Measurements from ENCODE around the gene PRICKLE1.

Gene PRICKLE1

DNA sequence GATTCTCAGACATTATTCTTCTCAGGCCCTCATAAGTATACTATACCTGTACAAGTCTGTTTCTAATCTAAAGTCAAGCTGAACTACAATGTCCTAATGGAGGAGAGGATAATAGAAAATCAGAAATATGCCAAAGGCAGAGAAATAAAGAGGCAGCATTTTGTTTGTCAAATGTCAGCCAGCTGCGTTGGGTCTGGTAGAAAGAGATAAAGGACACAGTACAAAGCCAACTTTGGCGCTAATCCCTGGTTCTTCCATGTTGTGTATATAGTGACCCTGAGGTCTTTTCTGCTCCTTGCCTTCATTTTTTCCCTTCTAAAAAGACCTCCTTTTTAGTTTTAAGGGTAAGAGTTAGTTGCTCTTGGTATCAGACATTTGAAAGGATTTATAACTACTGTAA lies 103.1 kb downstream of the PRICKLE1 start:
- DNase-seq, result no peak

- DNase-seq, result no peak
Measured at GRCh38 chr12:42485823-42486222, 103.7 kb downstream of the PRICKLE1 start.

DNA sequence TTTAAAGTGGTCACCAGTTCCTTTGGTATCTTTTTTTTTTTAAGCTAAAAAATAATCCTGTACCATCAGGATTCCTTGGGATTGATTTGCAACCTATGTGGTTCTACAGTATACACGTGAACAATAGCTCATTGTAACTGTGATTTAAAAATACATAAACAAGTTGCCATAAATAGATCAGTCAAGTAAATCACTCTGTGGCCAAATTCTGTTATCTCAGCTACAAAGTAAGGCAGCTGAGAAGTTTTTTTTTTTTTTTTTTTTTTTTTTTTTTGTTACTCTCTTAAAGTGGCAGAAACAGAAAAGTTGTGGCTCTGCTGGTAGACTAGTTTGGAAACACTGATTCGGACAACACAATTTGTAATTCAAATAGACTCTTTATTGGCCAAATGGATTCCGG lies 104.5 kb downstream of the PRICKLE1 start:
- no peak for DNase-seq

DNA sequence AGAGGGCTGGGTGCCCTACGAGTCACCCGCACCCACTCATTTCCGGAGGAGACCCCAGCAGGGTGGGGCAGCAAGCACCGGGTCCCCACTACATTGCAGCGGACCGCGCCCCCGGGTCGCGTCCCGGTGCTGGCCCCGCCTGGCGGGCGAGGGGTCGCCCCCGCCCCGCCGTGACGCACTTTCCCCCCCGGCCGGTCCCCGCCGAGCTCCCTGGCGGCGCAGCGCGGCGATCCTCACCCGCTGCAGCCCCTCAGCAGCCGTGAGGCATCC lies 106.1 kb downstream of the PRICKLE1 start:
- DNase-seq, result peak in 1 of 2 donors; percentile 17

- DNase-seq, result peak; percentile 37 to 51
Measured at GRCh38 chr12:42482748-42483520, 106.6 kb downstream of the PRICKLE1 start.

GRCh38 chr12:42482041-42482747 lies 107.4 kb downstream of the PRICKLE1 start:
- DNase-seq, result no peak

DNA sequence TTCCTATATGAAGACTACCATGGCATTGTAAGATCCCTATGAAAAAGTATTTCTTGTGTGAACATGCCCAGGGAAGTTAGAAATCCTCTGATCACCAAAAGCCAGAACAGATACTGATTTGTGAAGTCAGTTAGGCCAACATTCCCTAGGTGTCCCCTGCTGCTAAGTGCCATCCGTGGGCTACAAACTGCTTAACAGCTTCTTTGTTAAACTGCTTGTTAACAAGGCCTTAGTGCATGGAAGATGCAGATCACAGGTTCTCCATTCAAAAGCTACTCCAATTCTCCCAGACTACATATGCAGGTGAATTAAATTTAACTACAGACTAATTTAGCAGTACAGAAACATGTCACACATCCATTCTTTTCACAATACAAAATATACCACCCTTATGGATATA lies 108.2 kb downstream of the PRICKLE1 start:
- DNase-seq, result no peak

GRCh38 chr12:42477941-42478340 lies 111.6 kb downstream of the PRICKLE1 start:
- DNase-seq, result no peak

DNA sequence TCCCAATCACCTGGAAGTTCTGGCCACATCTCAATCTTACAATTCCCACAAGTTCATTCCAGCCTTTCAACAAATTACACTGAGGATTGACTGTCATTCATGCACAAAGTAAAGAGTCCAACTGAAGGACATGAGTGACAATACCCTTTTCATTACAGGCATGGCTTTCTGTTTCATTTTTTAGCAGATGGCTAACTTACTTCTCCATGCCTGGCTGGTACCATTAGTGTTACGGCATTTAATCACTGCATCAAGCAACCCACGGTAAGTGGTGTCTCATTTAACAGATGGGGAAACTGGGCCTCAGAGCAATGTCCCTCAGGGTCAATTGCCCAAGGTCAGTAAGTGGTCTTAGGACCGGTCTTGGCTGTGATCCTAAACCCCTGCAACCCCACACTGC lies 114.4 kb downstream of the PRICKLE1 start:
- no peak for DNase-seq

GRCh38 chr12:42474391-42474790 lies 115.2 kb downstream of the PRICKLE1 start:
- DNase-seq, result no peak

GRCh38 chr12:42473561-42473960 lies 116.0 kb downstream of the PRICKLE1 start:
- DNase-seq, result no peak

- no peak for DNase-seq
Measured at GRCh38 chr12:42473130-42473529, 116.4 kb downstream of the PRICKLE1 start.

GRCh38 chr12:42472376-42472775 lies 117.2 kb downstream of the PRICKLE1 start:
- no peak for DNase-seq

- DNase-seq, result peak; percentile 18 to 51
Measured at GRCh38 chr12:42469355-42470175, 120.0 kb downstream of the PRICKLE1 start.

DNA sequence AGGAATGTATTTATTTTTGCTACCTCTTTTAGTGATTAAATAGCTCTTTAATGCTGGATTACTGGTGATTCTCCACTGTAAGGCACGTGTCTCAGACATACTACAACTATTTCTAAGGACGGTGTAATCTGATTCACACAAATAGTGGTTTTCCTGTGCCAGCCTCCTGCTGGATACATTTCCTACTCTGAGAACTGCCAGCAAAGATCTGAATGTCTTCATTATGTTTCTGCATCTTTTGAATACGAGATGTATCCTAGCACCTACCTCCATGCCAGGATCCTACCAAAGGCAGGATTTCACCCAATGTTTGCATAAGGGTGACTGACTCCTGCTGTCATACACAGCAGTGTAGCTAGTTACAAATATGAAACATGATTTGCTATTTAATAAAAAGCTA lies 120.6 kb downstream of the PRICKLE1 start:
- no peak for DNase-seq

DNA sequence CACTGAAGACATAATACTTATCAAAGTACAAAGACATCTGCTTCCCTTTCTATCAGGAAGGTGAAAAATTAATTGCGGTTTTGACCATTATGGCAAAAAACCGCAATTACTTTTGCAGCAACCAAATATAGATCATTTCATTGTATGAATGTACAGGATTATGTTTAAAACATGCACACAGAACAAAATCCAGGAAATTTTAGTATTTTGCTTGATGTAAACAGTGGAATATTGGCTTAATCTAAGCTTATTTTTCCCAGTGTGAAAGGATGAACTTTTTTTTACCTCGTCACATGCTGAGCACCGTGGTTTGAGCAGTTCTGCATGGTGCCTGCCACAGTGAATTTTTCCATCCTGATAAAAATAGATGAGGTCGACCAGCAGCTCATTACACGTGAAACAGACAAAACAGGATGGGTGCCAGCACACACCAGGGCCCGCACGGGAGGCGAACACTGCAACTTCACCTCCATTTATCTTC lies 121.2 kb downstream of the PRICKLE1 start:
- no peak for DNase-seq

- DNase-seq, result no peak
Measured at GRCh38 chr12:42463671-42464070, 125.9 kb downstream of the PRICKLE1 start.

DNA sequence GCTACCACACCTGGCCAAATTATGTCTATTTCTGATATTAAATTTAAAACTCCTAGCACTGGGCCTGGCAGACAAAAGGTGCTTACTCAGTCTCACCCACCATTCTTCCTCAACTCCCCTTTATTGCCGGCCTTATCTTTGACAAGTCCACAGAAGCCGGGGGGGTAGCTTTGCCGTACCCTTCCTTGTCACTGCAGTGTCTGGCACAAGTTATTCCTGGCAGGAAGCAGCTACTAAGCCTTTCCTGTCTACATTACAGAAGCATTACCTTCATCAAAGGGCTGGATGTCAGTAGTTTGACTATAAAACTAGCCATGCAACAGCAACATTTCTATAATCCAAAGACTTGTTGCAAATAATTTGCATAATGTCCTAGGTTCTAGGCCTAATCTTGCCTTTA lies 127.1 kb downstream of the PRICKLE1 start:
- DNase-seq, result no peak

DNA sequence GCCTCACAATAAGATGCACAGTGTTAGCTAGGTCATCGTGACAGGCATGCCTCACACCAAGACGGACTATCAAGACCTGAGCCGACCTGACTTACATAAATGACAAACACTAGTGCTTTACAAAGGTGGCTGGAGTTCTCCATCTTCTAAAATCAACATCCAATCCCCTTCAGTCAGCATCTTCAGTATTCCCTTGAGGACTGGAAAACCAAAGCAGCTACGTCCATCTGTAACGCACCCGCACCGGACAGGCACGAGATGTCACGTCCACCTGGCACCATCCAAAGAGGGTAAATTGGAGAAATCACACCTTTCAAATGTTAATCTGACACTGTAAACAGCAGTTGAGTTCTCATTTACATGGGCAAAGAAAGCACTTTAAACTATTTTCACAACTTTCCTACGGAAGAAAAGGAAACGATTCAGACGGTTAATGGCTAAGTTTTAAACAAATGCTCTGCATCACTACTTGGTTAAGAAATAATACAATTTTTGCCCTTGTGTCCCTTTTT lies 130.2 kb downstream of the PRICKLE1 start:
- DNase-seq, result no peak

DNA sequence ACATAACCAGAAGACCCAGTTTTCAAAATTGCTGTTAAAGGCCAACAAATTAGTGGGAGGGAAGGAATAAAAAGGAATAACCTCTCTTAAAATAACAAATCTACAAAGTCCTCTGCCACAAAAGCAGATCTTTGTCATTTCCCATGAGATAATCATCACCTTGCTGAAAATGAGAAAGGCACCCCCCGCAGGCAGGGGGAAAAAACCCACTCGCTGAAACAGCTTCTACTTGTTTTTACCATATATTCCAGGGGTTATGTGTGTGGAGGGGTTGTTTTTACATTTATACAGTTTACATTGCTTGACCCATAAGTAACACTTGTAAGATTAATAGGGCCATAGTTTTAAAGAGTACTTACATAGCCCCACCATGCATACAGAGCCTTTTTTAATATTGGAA lies 131.0 kb downstream of the PRICKLE1 start:
- DNase-seq, result no peak

GRCh38 chr12:42450248-42450647 lies 139.3 kb downstream of the PRICKLE1 start:
- no peak for DNase-seq

GRCh38 chr12:42448841-42449240 lies 140.7 kb downstream of the PRICKLE1 start:
- DNase-seq, result no peak

DNA sequence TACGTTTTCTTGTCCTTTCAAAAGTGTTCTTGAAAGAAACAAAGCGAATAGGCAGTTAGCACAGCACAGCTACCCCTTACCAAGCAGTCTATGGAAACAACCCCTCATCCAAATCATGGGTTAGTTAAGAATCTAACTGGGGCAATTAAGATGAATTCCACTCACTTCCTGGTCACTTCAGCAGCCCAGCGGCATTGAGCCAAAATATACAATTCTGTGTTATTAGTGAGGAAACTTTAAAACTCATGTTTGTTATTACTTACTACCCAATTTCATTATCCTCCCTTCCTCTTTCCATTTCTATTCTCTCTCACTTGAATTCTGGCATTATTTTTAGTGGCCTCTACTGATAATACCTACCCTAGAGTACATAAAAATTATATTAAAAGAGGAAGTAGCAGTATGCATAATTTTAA lies 142.2 kb downstream of the PRICKLE1 start:
- no peak for DNase-seq
